ENCODE measurements around the gene AIRE. TPM values are rescaled to one million over a fixed set of nuclear protein-coding genes. Genes with fewer than 3 reads are reported as not detected.

The AIRE gene
- polyA plus RNA-seq, 1 donor from 2014 or later, result not detected

GRCh38 chr21:44258056-44258725 is 27.5 kb upstream of the AIRE start:
- H3K27me3 ChIP-seq (ENCODE audit: insufficient read depth, low read depth, low read length), result no peaks in the 10 kb centered on the region
- H3K4me2 ChIP-seq (ENCODE audit: low read length), result no peak overlapping the region
- H3F3A ChIP-seq (ENCODE audit: insufficient read depth, low read length, poor library complexity, severe bottlenecking), result no peaks in the 10 kb centered on the region
- H3K79me2 ChIP-seq (replicated peaks; ENCODE audit: insufficient read depth, low read length), result no peaks in the 10 kb centered on the region
- H3K27ac ChIP-seq (ENCODE audit: low read length), result no peak overlapping the region
- no peaks in the 10 kb centered on the region for H4K20me1 ChIP-seq (ENCODE audit: insufficient read depth)
- no peak for TF ChIP-seq SMC3 (conservative IDR thresholded peaks at IDR 0.05; ENCODE audit: poor library complexity)
- TF ChIP-seq, protein P1, sequence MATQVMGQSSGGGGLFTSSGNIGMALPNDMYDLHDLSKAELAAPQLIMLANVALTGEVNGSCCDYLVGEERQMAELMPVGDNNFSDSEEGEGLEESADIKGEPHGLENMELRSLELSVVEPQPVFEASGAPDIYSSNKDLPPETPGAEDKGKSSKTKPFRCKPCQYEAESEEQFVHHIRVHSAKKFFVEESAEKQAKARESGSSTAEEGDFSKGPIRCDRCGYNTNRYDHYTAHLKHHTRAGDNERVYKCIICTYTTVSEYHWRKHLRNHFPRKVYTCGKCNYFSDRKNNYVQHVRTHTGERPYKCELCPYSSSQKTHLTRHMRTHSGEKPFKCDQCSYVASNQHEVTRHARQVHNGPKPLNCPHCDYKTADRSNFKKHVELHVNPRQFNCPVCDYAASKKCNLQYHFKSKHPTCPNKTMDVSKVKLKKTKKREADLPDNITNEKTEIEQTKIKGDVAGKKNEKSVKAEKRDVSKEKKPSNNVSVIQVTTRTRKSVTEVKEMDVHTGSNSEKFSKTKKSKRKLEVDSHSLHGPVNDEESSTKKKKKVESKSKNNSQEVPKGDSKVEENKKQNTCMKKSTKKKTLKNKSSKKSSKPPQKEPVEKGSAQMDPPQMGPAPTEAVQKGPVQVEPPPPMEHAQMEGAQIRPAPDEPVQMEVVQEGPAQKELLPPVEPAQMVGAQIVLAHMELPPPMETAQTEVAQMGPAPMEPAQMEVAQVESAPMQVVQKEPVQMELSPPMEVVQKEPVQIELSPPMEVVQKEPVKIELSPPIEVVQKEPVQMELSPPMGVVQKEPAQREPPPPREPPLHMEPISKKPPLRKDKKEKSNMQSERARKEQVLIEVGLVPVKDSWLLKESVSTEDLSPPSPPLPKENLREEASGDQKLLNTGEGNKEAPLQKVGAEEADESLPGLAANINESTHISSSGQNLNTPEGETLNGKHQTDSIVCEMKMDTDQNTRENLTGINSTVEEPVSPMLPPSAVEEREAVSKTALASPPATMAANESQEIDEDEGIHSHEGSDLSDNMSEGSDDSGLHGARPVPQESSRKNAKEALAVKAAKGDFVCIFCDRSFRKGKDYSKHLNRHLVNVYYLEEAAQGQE (IDR thresholded peaks at IDR 0.05; ENCODE audit: borderline replicate concordance), result no peak
- TF ChIP-seq RAD21 (conservative IDR thresholded peaks at IDR 0.05), result no peak
- TF ChIP-seq POLR2AphosphoS5 (IDR thresholded peaks at IDR 0.05), result no peak
- no peak for TF ChIP-seq EP300 (conservative IDR thresholded peaks at IDR 0.05; ENCODE audit: poor library complexity, severe bottlenecking)
- TF ChIP-seq MXI1 (conservative IDR thresholded peaks at IDR 0.05; ENCODE audit: poor library complexity, severe bottlenecking), result no peak
- TF ChIP-seq EZH2 (IDR thresholded peaks at IDR 0.05; ENCODE audit: borderline replicate concordance, insufficient read depth, low read length, poor library complexity, severe bottlenecking), result no peak
- no peak for TF ChIP-seq CTCF (IDR thresholded peaks at IDR 0.05; ENCODE audit: poor library complexity, severe bottlenecking)
- TF ChIP-seq TAF1 (IDR thresholded peaks at IDR 0.05; ENCODE audit: low read depth), result no peak
- no peaks in the 10 kb centered on the region for H3K9me3 ChIP-seq (ENCODE audit: low read length)
- no peaks in the 10 kb centered on the region for H3K9me2 ChIP-seq (ENCODE audit: insufficient read depth, low read length)
- no peak overlapping the region for H2AFZ ChIP-seq (ENCODE audit: low read depth, low read length)
- H3K9ac ChIP-seq (ENCODE audit: low read length), result no peak overlapping the region
- H3K4me3 ChIP-seq (ENCODE audit: low read length), result no peak overlapping the region
- no peaks in the 10 kb centered on the region for H3K36me3 ChIP-seq (ENCODE audit: insufficient read depth, low read length)

DNA sequence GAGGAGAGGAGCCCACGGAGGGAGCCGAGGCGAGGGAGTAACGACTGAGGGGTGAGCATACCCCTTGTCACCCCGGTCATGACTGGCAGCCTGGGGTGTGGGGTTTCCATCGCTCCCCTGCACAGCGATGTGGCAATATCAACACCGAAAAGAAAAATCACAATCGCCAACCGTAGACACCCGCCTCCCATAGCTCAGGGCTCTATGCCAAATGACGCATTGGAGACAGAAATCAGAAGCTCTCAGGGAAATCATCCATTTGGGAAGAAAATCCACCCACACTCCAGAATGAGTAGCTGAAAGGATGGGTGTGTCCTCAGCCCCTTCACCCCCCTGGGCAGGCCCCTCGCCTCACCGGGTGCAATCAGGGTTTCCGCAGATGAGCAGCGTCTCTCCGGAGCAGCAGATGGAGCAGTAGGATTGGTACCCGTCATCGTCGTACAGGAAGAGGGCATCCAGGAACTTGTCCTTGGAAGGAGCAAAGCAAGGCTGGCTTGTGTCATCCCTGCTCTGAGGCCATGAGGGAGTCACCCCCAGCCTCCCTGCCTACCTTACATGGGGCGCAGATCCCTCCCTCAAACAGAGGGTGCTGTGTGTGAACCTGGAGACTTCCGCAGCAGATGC is 26.5 kb upstream of the AIRE start:
- Histone ChIP-seq H2AFZ (ENCODE audit: low read depth, low read length) (no peak overlapping the region), H3K27ac (ENCODE audit: low read length) (no peak overlapping the region), H3K9me2 (ENCODE audit: insufficient read depth, low read length) (no peaks in the 10 kb centered on the region), H3K9me3 (ENCODE audit: low read length) (no peaks in the 10 kb centered on the region), H4K20me1 (ENCODE audit: insufficient read depth) (no peaks in the 10 kb centered on the region), H3K27me3 (ENCODE audit: insufficient read depth, low read depth, low read length) (no peaks in the 10 kb centered on the region), H3K9ac (ENCODE audit: low read length) (no peak overlapping the region), H3K36me3 (ENCODE audit: insufficient read depth, low read length) (no peaks in the 10 kb centered on the region), H3K79me2 (replicated peaks; ENCODE audit: insufficient read depth, low read length) (no peaks in the 10 kb centered on the region), H3K4me3 (ENCODE audit: low read length) (no peak overlapping the region), H3F3A (ENCODE audit: insufficient read depth, low read length, poor library complexity, severe bottlenecking) (no peaks in the 10 kb centered on the region), H3K4me2 (ENCODE audit: low read length) (no peak overlapping the region)
- no peak for TF ChIP-seq TAF1 (IDR thresholded peaks at IDR 0.05; ENCODE audit: low read depth)
- no peak for TF ChIP-seq SMC3 (conservative IDR thresholded peaks at IDR 0.05; ENCODE audit: poor library complexity)
- TF ChIP-seq CTCF (IDR thresholded peaks at IDR 0.05; ENCODE audit: poor library complexity, severe bottlenecking), result no peak
- TF ChIP-seq RAD21 (conservative IDR thresholded peaks at IDR 0.05), result no peak
- TF ChIP-seq, protein P1 (IDR thresholded peaks at IDR 0.05; ENCODE audit: borderline replicate concordance), result no peak
